ENCODE measurements around the gene RPS3. TPM values are rescaled to one million over a fixed set of nuclear protein-coding genes. Genes with fewer than 3 reads are reported as not detected.

Gene RPS3
- total RNA-seq, 1 experiment from 2014 or later = 697 TPM

GRCh38 chr11:75440960-75441803, 41.9 kb downstream of the RPS3 start:
- DNase-seq (ENCODE audit: low read depth in 1 of 2, low spot score in 2 of 2) = no peak
- no peaks in the 10 kb centered on the region for H3K4me1 ChIP-seq (replicated peaks)
- no peaks in the 10 kb centered on the region for H3K36me3 ChIP-seq
- H3K27ac ChIP-seq = no peak overlapping the region
- H3K27me3 ChIP-seq (replicated peaks) = no peaks in the 10 kb centered on the region
- H3K4me3 ChIP-seq = no peak overlapping the region
- no peaks in the 10 kb centered on the region for H3K9me3 ChIP-seq (replicated peaks)

GRCh38 chr11:75441804-75442132, 42.5 kb downstream of the RPS3 start:
- H3K36me3 ChIP-seq = no peaks in the 10 kb centered on the region
- no peaks in the 10 kb centered on the region for H3K4me1 ChIP-seq (replicated peaks)
- no peaks in the 10 kb centered on the region for H3K27me3 ChIP-seq (replicated peaks)
- H3K27ac ChIP-seq = no peak overlapping the region
- no peak for DNase-seq (ENCODE audit: low read depth in 1 of 2, low spot score in 2 of 2)
- no peaks in the 10 kb centered on the region for H3K9me3 ChIP-seq (replicated peaks)
- H3K4me3 ChIP-seq = no peak overlapping the region

GRCh38 chr11:75442161-75442885, 43.0 kb downstream of the RPS3 start:
- Histone ChIP-seq H3K4me1 (replicated peaks) (no peaks in the 10 kb centered on the region), H3K27ac (no peak overlapping the region), H3K27me3 (replicated peaks) (no peaks in the 10 kb centered on the region), H3K36me3 (no peaks in the 10 kb centered on the region), H3K4me3 (no peak overlapping the region), H3K9me3 (replicated peaks) (no peaks in the 10 kb centered on the region)
- no peak for DNase-seq (ENCODE audit: low read depth in 1 of 2, low spot score in 2 of 2)

- DNase-seq (ENCODE audit: low read depth in 1 of 2, low spot score in 2 of 2) = no peak
- no peak overlapping the region for H3K27ac ChIP-seq
- no peaks in the 10 kb centered on the region for H3K36me3 ChIP-seq
- no peak overlapping the region for H3K4me3 ChIP-seq
- no peaks in the 10 kb centered on the region for H3K4me1 ChIP-seq (replicated peaks)
- no peaks in the 10 kb centered on the region for H3K9me3 ChIP-seq (replicated peaks)
- H3K27me3 ChIP-seq (replicated peaks) = no peaks in the 10 kb centered on the region
Measured at GRCh38 chr11:75443043-75443442, 43.7 kb downstream of the RPS3 start.

DNA sequence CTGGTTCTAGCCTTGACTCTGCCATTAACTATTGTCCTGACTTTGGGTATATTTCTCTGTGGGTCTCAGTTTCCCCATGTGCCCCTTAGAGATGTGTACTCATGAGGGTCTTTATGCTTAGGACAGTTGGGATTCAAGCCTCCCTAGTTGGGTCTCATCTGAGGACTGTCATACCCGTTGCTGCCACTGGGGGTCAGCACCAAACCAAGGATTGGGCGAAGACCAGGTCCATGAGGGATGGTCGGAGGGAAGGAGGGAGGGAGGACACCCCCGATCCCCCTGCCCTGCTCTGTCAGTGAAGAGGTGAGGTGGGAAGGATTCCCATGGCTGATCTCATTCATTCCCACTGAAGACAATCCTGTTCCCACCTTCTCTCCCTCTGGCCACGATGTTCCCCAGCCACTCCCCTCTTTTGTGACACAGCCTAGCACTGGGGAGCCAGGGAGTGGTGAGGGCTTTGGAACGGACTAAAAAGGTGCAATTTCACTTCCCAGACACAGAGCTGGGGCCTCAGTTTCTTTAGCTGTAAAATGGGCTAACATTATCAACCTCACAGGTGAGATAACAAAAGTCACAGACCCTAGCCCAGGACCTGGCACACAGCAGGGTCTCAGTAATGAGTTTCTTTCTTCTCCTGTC, 46.1 kb downstream of the RPS3 start:
- H3K27me3 ChIP-seq (replicated peaks) = no peaks in the 10 kb centered on the region
- no peak overlapping the region for H3K4me3 ChIP-seq
- H3K4me1 ChIP-seq (replicated peaks) = no peaks in the 10 kb centered on the region
- H3K36me3 ChIP-seq = no peaks in the 10 kb centered on the region
- peak; percentile 28 to 49 for DNase-seq (ENCODE audit: low read depth in 1 of 2, low spot score in 2 of 2)
- no peaks in the 10 kb centered on the region for H3K9me3 ChIP-seq (replicated peaks)
- no peak overlapping the region for H3K27ac ChIP-seq

- H3K4me1 ChIP-seq (replicated peaks) = no peaks in the 10 kb centered on the region
- H3K4me3 ChIP-seq = no peak overlapping the region
- H3K27me3 ChIP-seq (replicated peaks) = no peaks in the 10 kb centered on the region
- no peak overlapping the region for H3K27ac ChIP-seq
- no peaks in the 10 kb centered on the region for H3K36me3 ChIP-seq
- DNase-seq (ENCODE audit: low read depth in 1 of 2, low spot score in 2 of 2) = no peak
- H3K9me3 ChIP-seq (replicated peaks) = no peaks in the 10 kb centered on the region
Measured at GRCh38 chr11:75447415-75447814, 48.1 kb downstream of the RPS3 start.

DNA sequence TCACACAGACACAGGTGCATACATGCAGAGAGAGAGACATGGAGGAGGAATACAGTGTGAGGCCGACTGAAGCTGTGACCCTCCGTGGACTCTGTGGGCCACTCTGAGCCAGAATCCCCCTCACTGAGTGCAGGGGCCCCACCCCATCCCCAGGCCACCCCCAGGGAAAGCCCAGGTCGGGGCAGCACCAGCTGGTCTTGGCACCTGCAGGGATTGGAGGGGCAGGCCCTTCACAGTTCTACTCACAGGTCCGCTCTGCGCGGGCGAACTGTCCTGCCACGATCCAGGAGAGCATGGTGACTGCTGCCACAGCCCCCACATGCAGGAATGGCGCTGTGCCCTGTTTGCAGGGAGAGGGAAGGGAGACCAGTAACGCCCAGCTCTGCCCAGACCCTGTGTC, 50.0 kb downstream of the RPS3 start:
- no peak overlapping the region for H3K4me3 ChIP-seq
- no peaks in the 10 kb centered on the region for H3K4me1 ChIP-seq (replicated peaks)
- no peaks in the 10 kb centered on the region for H3K9me3 ChIP-seq (replicated peaks)
- DNase-seq (ENCODE audit: low read depth in 1 of 2, low spot score in 2 of 2) = no peak
- no peaks in the 10 kb centered on the region for H3K36me3 ChIP-seq
- no peak overlapping the region for H3K27ac ChIP-seq
- no peaks in the 10 kb centered on the region for H3K27me3 ChIP-seq (replicated peaks)

GRCh38 chr11:75449776-75450175, 50.5 kb downstream of the RPS3 start:
- Histone ChIP-seq H3K4me3 (no peak overlapping the region), H3K27ac (no peak overlapping the region), H3K36me3 (no peaks in the 10 kb centered on the region), H3K4me1 (replicated peaks) (no peaks in the 10 kb centered on the region), H3K27me3 (replicated peaks) (no peaks in the 10 kb centered on the region), H3K9me3 (replicated peaks) (no peaks in the 10 kb centered on the region)
- DNase-seq (ENCODE audit: low read depth in 1 of 2, low spot score in 2 of 2) = no peak

- Histone ChIP-seq H3K4me3 (no peak overlapping the region), H3K9me3 (replicated peaks) (no peaks in the 10 kb centered on the region), H3K27me3 (replicated peaks) (no peaks in the 10 kb centered on the region), H3K4me1 (replicated peaks) (no peaks in the 10 kb centered on the region), H3K27ac (no peak overlapping the region), H3K36me3 (no peaks in the 10 kb centered on the region)
- no peak for DNase-seq (ENCODE audit: low read depth in 1 of 2, low spot score in 2 of 2)
Measured at GRCh38 chr11:75450236-75450635, 50.9 kb downstream of the RPS3 start.

DNA sequence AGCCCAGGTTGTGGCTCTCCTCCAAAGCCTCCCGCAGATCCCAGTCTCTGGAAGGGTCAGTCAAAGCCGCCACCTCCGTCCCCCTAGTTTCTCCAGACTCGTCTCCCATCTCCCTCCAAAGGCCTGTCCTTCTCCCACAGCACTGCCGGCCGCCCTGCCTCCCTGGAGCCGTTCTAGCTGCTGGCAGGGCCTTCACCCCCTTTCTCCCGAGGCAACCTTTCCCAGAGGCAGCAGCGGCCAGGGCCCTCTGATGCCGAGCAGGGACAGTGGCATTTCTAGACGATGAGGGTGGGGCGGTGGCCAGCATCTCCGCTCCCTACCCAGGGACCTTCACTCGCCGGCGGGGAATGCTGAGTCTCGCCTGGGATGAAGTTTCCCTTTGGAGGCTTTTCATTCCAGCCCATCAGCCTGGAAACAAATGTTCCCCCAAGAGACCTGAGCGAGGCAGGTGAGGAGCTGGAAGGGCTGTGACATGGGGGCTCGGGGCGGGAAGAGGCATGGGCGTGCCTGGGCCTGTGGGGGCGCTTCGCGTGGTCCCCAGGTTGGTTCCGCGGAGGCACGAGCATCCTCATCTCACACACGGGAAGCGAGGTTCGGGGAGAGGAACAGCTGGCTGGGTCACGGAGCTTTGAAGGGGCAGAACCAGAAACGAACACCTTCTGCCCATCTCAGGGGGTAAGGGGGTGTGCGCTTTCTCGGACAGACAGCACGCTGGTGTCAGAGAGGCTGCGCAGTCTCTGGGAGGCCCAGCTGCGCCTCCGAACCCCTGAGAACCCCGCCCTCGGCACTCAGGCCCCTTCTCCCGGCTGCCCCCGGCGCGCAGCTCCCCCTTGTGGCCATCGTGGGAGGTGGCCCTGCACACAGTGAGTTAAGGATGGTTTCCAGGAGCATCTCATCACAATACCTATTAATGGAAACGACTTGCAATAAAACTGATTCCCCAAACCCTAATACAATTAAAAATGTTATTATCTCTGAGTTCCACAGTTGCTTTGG, 51.8 kb downstream of the RPS3 start:
- no peak for DNase-seq (ENCODE audit: low read depth in 1 of 2, low spot score in 2 of 2)
- Histone ChIP-seq H3K4me1 (replicated peaks) (no peaks in the 10 kb centered on the region), H3K36me3 (no peaks in the 10 kb centered on the region), H3K27me3 (replicated peaks) (no peaks in the 10 kb centered on the region), H3K4me3 (no peak overlapping the region), H3K27ac (no peak overlapping the region), H3K9me3 (replicated peaks) (no peaks in the 10 kb centered on the region)

DNA sequence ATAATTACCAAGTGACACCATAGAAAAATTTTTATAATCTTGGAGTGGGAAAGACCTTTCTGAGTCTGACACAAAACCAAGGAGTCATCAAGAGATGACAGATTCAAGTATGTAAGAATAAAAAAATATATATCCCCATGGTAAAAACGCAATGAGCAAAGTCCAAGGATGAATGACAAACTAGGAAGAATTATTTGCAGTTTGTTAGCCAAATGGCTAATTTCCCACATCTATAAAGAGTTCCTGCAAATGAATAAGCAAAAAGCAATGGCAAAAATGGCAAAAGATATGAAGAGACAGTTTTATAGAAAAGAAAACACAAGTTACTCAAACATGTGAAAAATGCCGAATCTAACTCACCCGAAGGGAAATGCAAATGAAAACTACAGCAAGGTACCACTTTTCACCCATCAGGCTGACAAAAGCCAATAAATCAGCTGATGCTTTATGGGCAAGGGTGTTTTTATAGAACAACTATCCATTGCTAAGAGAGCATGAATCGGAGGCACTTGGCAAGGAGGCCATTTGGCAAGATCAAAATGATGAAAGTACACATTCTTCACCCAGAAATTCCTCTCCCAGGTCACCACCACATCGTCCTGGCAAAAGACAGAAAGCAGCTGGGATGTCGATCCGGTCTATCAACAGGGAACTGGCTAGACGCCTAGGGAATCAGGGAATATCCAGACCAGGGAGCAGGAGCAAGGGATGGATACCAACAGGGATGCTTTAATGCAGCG, 54.8 kb downstream of the RPS3 start:
- Histone ChIP-seq H3K9me3 (replicated peaks) (no peaks in the 10 kb centered on the region), H3K4me3 (no peak overlapping the region), H3K27me3 (replicated peaks) (no peaks in the 10 kb centered on the region), H3K27ac (no peak overlapping the region), H3K4me1 (replicated peaks) (no peaks in the 10 kb centered on the region), H3K36me3 (no peaks in the 10 kb centered on the region)
- no peak for DNase-seq (ENCODE audit: low read depth in 1 of 2, low spot score in 2 of 2)

- DNase-seq (ENCODE audit: low read depth in 1 of 2, low spot score in 2 of 2) = no peak
- Histone ChIP-seq H3K4me3 (no peak overlapping the region), H3K27me3 (replicated peaks) (no peaks in the 10 kb centered on the region), H3K4me1 (replicated peaks) (no peaks in the 10 kb centered on the region), H3K9me3 (replicated peaks) (no peaks in the 10 kb centered on the region), H3K36me3 (no peaks in the 10 kb centered on the region), H3K27ac (no peak overlapping the region)
Measured at GRCh38 chr11:75454987-75455386, 55.7 kb downstream of the RPS3 start.
